ENCODE measurements around the gene RBPMS2.

Gene RBPMS2

DNA sequence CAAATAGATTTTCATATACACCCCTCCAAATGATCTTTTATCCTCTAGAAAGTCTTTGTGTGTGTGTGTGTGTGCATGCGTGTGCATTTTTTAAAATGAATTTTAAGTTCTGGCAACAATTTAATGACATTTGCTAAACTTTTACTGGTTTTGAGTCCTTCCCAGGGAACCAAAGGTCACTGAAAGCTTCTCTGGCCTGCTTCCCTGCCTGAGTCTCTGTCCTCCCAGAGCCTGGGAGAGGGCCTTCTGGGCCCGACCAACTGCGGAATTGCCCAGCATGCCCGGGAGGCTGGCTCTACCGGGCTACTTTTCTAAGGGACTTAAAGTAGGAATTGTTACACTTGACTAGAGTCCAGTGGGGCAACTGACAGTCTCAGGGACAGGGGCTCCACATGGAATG, 7.4 kb upstream of the RBPMS2 start:
- no peak for DNase-seq

- no peak for DNase-seq
These were observed 5.9 kb upstream of the RBPMS2 start for GRCh38 chr15:64781299-64781698.

- DNase-seq: no peak
These were observed 5.3 kb upstream of the RBPMS2 start for GRCh38 chr15:64780600-64781156.

DNA sequence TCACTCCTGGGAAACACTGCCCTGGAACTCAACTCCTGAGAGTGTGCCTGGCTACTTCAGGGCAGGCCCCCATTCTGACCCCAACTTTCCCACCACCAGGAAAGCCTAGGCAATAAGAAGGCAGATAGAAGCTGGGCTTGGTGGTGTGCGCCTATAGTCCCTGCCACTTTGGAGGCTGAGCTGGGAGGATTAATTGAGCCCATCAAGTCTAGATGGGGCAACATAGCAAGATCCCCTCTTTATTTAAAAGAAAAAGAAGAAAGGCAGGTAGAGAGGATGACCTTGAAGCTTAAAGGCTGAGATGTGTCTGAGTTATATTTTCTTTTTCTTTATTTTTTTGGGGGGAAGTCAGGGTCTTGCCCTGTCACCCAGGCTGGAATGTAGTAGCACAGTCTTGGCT, 4.2 kb upstream of the RBPMS2 start:
- DNase-seq: no peak

DNA sequence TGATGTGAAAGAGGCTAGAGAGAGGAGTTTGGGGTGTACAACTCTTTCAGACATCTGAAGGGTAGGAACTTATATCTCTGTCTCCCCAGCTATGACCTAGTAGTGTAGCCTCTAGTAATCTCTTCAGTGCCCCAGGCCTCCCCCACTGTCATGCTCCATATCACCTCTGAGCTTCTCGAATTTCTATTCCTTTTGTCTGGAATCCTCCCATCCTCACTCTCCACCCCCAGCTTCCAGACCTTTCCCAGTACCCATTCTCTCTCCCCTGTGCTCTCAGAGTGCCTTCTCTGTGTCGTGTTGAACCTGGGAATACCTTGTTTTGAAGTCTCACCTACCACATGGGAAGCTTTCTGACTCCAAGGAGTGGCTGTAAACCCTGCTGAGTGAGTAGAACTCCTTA, 3.6 kb upstream of the RBPMS2 start:
- DNase-seq: no peak

DNA sequence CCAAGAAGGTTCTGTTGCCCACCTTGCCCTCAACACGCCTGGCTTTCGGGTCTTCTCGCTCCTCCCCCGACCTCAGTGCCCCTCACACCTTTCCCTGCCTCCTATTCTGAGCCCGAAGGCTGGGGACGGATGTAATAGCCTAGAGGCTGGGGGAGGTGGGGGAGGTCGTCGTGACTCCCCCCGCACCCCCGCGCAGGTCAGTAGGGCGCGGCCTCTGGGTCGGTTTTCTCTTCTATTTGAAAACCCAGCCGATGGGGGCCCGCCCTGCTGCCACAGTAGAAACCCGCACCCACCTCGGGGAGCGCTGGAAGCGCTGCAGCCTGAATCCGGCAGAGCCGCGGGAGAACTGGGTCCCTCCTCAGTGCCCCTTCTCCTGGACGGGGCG, 1.0 kb upstream of the RBPMS2 start:
- DNase-seq: no peak

GRCh38 chr15:64774629-64775493, 528 bp downstream of the RBPMS2 start:
- no peak for DNase-seq

DNA sequence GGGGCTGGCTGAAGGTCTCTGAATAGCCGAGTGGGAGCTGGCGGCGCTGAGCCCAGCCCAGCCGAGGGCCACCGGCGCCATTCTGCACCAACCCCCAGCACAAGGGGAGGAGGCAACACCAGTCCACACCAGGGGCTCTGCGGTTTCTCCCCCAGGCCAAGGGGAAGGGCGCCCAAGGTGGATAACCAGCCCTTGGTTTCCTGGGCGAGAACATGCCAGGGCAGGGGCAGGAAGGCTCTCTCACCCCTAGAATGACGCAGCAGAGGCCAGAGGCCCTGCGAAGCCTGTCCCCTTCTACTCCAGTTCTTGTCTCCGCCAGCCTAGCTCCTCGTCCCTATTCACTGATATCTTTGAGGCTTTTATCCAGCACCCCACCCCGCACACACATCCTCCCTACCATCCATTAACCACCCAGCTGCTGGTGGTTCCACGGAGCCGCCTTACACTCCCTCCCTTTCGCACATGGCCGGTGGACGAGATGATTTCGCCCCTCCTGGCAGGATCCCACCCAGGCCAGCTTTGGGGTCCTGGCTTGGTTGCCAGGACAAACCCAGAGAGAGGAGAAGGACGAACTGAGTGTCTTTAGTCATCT, 1.3 kb downstream of the RBPMS2 start:
- no peak for DNase-seq

GRCh38 chr15:64773606-64774005, 1.8 kb downstream of the RBPMS2 start:
- DNase-seq: no peak

DNA sequence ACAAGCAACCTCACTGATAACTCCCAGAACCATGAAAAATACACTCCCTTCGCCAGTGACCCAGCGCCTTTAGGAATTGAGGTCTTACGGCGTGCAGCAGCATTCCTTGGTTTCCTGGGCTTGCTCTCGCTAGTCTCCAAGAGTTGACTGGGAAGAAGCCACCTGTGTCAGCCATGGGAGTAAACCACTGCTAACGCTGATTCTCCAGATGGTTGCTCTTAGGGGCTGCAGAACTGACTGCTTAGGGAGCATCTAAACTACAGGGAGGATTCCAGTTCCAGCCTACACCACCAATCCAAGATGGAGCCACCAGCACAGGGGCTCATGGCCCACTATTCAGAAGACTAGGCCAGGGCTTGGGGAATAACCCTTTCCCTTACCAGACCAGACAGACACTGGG, 2.4 kb downstream of the RBPMS2 start:
- DNase-seq: no peak

DNA sequence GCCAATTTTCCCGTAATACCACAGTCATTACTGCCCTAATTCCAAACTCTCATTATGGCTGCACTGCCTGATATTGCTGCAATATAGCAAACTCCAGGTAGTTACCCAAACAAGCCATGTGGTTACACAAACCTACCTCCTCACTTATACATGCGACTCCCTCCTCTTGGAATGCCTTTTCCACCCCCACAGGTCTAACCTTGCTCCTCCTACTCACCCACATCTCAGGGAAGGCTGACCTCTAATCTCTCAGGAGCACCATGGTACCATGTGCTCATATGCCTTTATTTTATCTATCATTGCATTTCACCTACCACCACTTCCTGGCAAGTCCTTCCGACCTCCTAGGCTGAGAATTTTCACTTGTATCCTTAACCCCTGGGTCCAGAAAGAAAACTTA, 2.9 kb downstream of the RBPMS2 start:
- no peak for DNase-seq

DNA sequence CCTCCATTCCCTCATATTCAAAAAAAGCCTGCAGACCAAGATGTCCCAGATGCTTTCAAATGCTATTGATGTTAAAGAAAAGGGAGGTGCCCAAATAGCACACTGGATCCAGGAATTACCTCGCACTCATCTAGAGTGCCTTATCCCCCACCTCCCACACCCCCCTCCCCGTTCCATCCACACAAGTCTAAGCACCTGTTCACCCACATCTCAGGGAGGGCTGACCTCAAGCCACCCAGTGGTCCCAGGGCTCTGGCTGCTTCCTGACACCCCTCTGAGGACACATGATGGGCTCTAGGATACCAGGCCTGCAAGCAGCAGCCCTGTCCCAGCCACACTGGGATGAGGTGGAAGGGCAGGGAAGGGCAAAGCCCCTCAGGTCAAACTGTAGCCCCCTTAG, 4.8 kb downstream of the RBPMS2 start:
- DNase-seq: no peak

GRCh38 chr15:64767203-64767602, 8.2 kb downstream of the RBPMS2 start:
- DNase-seq: no peak

DNA sequence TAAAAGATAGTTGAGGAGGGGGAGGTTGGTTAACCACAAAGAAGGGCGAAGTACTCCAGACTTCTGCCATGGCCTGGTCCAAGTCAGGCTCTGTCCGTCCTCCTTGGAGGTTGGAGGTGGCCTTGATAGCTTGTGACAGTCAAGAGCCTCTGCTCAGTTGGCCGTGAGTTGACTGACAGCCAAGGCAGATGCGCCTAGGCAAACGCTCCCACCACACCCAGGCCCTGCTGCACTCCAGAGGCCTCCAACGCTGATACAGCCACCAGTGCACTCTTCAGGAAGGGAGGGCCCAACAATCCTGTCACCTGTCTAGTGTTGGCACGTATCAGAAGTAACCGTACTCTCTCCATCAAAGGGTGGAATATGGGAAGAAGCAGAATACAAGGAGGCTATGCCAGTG, 9.3 kb downstream of the RBPMS2 start:
- no peak for DNase-seq

- DNase-seq: no peak
These were observed 11.5 kb downstream of the RBPMS2 start for GRCh38 chr15:64763874-64764273.

DNA sequence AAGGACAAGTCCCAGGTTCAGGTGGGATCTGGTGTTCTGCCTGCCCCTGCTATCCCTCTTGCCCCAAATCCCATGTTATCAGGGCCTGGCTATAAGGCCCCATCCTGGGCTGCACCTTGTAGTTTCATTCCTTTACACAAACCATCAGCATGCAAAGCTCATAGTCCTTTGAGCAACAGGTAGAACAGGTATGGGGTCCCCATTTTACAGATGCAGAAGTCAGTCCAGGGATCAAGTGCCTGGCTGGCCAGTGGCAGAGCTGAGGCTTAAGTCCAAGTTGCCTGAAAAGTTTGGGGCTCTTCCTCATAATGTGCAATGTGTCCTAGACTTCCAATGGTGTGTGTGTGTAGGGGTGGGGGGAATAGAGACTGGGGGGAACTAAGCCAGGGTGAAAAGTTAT, 11.9 kb downstream of the RBPMS2 start:
- no peak for DNase-seq

DNA sequence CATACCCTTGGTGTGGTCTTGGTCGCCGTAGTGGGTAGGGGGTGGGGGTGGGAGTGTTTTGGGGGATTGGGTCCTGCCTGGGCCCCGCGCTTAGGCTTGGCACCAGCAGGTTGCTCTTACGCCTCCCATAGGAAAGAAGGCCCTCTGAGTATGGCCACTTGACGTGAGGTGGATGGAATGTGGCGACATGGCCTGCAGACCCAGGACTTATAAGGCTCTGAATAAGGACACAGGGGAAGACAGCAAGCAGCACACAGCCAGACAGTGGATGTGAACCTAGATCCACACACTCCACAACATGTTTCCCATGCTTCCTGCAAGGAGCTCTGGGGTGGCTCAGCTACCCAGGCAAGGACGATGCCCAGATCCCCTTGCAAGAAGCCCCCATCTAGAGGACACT, 12.4 kb downstream of the RBPMS2 start:
- DNase-seq: no peak

- no peak for DNase-seq
These were observed 12.8 kb downstream of the RBPMS2 start for GRCh38 chr15:64762546-64762945.

GRCh38 chr15:64761156-64761555, 14.2 kb downstream of the RBPMS2 start:
- DNase-seq: no peak

- no peak for DNase-seq
These were observed 15.3 kb downstream of the RBPMS2 start for GRCh38 chr15:64760056-64760455.

DNA sequence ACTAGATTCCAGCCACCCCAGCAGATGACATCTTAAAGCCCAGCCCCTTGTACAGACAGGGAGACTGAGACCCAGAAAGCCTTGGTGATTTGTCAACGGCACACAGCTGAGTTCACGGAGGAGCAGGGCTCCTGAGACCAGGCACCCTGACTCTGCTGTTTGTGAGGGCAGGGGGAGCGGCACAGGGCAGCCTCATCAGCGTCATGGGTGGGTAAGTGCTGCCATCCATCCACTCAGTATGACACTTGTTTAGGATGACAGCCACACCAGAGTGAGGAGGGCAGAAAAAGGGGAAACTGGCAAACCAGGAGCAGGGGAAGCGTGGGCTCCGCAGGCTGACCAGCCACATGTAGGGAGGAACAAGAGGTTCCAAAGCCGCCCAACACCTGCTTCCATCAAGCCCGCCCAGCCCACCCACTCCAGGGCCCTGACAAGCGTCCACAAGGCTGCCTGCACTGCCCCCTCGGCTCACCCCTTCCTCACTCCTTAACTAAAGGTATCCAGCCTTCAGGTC, 19.9 kb downstream of the RBPMS2 start:
- no peak for DNase-seq

GRCh38 chr15:64754663-64755426, 20.5 kb downstream of the RBPMS2 start:
- no peak for DNase-seq

DNA sequence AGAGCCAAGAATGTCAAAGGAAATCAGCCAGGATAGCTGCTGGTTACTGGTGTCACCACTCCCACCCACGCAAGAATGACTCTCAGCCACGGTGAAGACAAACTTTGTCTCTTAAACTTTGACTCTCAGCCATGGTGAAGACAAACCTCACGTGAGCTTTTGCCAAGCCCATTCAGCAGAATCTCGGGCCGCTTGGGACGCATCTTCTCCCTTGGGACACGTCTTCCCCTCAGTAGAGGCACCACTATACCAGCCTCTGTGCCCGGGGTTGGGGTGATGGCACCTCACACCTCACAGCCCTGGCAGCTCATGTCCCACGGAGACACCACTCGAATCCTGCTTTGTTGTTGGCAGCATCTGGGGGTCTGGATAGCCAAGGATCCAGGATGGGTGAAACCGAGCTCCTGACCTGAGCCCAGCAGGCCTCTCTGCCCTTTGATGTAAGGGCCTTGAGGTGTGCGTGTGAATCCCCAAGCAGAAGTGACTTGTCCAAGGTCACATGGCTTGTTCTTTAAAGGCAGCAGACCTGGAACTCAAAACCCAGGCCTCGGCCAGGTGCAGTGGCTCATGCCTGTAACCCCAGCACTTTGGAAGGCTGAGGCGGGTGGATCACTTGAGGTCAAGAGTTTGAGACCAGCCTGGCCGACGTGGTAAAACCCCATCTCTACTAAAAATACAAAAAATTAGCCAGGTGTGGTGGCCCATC, 21.8 kb downstream of the RBPMS2 start:
- DNase-seq: no peak
